Measurements from ENCODE around the gene BORCS6. TPM values are rescaled to one million over a fixed set of nuclear protein-coding genes. Genes with fewer than 3 reads are reported as not detected.

Gene BORCS6
- total and polyA plus RNA-seq, 9 of the 15 experiments (the other 6 are each of a cell fraction or from before 2014, with no cell fraction given), result 0.01 to 7.4 (median 2.3) TPM

DNA sequence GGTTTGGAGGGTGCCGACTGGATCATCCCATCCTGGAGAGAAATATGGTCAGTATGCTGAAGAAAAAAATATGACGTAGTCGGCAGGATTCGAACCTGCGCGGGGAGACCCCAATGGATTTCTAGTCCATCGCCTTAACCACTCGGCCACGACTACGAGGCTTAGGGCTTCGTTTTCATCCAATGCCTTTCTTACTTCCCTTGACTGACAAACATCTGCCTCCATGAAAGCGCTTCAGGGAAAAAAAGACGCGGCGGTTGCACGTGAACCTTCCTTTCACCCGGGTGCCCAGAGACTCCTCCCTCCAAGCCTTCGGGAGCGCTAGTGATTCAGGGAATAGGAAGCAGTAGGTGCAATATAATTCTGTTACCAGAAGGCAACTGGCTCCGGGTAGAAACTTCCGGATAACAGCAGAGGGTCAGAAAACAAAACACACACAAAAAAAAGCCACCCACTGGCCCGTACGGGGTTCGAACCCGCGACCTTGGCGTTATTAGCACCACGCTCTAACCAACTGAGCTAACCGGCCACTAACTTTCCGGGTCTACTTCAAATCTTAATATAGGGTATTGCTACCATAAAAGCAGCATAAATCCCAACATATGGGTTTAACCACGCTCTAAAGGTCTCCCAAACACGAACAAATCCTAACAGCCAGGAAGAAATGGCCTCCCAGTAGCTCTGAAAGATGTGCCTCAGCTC lies 36.7 kb upstream of the BORCS6 start (continued):
- TF ChIP-seq DIDO1 (tag; IDR thresholded peaks at IDR 0.05; ENCODE audit: low read depth), result no peak
- peak; percentile 65 for TF ChIP-seq POLR2G (IDR thresholded peaks at IDR 0.05; ENCODE audit: low read depth, low read length)
- TF ChIP-seq ZNF584 (CRISPR knock-in tag; IDR thresholded peaks at IDR 0.05; ENCODE audit: low read depth), result no peak
- TF ChIP-seq, protein P1, sequence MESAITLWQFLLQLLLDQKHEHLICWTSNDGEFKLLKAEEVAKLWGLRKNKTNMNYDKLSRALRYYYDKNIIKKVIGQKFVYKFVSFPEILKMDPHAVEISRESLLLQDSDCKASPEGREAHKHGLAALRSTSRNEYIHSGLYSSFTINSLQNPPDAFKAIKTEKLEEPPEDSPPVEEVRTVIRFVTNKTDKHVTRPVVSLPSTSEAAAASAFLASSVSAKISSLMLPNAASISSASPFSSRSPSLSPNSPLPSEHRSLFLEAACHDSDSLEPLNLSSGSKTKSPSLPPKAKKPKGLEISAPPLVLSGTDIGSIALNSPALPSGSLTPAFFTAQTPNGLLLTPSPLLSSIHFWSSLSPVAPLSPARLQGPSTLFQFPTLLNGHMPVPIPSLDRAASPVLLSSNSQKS (CRISPR knock-in tag; IDR thresholded peaks at IDR 0.05), result no peak
- TF ChIP-seq, protein P2, sequence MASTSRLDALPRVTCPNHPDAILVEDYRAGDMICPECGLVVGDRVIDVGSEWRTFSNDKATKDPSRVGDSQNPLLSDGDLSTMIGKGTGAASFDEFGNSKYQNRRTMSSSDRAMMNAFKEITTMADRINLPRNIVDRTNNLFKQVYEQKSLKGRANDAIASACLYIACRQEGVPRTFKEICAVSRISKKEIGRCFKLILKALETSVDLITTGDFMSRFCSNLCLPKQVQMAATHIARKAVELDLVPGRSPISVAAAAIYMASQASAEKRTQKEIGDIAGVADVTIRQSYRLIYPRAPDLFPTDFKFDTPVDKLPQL (IDR thresholded peaks at IDR 0.05; ENCODE audit: extremely low read depth, insufficient read length), result no peak
- TF ChIP-seq RBM22 (IDR thresholded peaks at IDR 0.05; ENCODE audit: low read depth, low read length, poor library complexity, severe bottlenecking), result peak; percentile 47
- no peak for TF ChIP-seq STAG1 (CRISPR knock-in tag; IDR thresholded peaks at IDR 0.05; ENCODE audit: borderline replicate concordance)
- no peak for TF ChIP-seq TGIF2 (CRISPR knock-in tag; IDR thresholded peaks at IDR 0.05)
- TF ChIP-seq, protein P3, sequence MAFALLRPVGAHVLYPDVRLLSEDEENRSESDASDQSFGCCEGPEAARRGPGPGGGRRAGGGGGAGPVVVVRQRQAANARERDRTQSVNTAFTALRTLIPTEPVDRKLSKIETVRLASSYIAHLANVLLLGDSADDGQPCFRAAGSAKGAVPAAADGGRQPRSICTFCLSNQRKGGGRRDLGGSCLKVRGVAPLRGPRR (CRISPR knock-in tag; IDR thresholded peaks at IDR 0.05), result no peak
- no peak for TF ChIP-seq ZC3H4 (CRISPR knock-in tag; IDR thresholded peaks at IDR 0.05; ENCODE audit: borderline replicate concordance)
- no peak for TF ChIP-seq RBM34 (IDR thresholded peaks at IDR 0.05; ENCODE audit: borderline replicate concordance, insufficient read depth, low read length)
- no peak for TF ChIP-seq WHSC1 (IDR thresholded peaks at IDR 0.05; ENCODE audit: low read length)
- no peak for TF ChIP-seq ZNF165 (CRISPR knock-in tag; IDR thresholded peaks at IDR 0.05; ENCODE audit: borderline replicate concordance)
- no peak for TF ChIP-seq CC2D1A (IDR thresholded peaks at IDR 0.05)
- TF ChIP-seq, protein P4, sequence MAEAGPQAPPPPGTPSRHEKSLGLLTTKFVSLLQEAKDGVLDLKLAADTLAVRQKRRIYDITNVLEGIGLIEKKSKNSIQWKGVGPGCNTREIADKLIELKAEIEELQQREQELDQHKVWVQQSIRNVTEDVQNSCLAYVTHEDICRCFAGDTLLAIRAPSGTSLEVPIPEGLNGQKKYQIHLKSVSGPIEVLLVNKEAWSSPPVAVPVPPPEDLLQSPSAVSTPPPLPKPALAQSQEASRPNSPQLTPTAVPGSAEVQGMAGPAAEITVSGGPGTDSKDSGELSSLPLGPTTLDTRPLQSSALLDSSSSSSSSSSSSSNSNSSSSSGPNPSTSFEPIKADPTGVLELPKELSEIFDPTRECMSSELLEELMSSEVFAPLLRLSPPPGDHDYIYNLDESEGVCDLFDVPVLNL (CRISPR knock-in tag; IDR thresholded peaks at IDR 0.05; ENCODE audit: low read depth), result no peak
- TF ChIP-seq KDM2B (CRISPR knock-in tag; IDR thresholded peaks at IDR 0.05), result no peak
- TF ChIP-seq ZNF311 (CRISPR knock-in tag; IDR thresholded peaks at IDR 0.05), result no peak
- TF ChIP-seq ZNF79 (CRISPR knock-in tag; IDR thresholded peaks at IDR 0.05; ENCODE audit: low read depth), result no peak
- TF ChIP-seq, protein P5, sequence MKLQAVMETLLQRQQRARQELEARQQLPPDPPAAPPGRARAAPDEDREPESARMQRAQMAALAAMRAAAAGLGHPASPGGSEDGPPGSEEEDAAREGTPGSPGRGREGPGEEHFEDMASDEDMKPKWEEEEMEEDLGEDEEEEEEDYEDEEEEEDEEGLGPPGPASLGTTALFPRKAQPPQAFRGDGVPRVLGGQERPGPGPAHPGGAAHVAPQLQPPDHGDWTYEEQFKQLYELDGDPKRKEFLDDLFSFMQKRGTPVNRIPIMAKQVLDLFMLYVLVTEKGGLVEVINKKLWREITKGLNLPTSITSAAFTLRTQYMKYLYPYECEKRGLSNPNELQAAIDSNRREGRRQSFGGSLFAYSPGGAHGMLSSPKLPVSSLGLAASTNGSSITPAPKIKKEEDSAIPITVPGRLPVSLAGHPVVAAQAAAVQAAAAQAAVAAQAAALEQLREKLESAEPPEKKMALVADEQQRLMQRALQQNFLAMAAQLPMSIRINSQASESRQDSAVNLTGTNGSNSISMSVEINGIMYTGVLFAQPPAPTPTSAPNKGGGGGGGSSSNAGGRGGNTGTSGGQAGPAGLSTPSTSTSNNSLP (IDR thresholded peaks at IDR 0.05; ENCODE audit: borderline replicate concordance, low read depth, low read length), result no peak; the same call in 1 of the 2 replicates
- no peak for TF ChIP-seq HCFC1 (IDR thresholded peaks at IDR 0.05; ENCODE audit: low read depth, low read length)
- TF ChIP-seq, protein P6, sequence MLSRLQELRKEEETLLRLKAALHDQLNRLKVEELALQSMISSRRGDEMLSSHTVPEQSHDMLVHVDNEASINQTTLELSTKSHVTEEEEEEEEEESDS (CRISPR knock-in tag; IDR thresholded peaks at IDR 0.05), result no peak
